Measurements from ENCODE around the gene OCA2. TPM values are rescaled to one million over a fixed set of nuclear protein-coding genes. Genes with fewer than 3 reads are reported as not detected.
A peak's percentile ranks its signal among the peaks of the same experiment; 100 is the strongest.
"Not testable (repeated sequence)": the region's sequence is repeated elsewhere in the genome, so short reads cannot be mapped to it uniquely, and the experiment has no call there.

Gene OCA2
- not detected for polyA plus RNA-seq

- H3K36me3 Mint-ChIP-seq = no peaks in the 10 kb centered on the region
- peak within 1 kb of the TSS; percentile 0 to 81 (median 32) for H3K27ac Mint-ChIP-seq
- H3K4me1 Mint-ChIP-seq = peaks cover 10 to 31% (median 30%) of the 10 kb centered on the region in 3 donors
- H3K4me3 Mint-ChIP-seq = peak within 1 kb of the TSS; percentile 5 to 85 (median 62)
- peaks cover 59% of the 10 kb centered on the region for H3K27me3 Mint-ChIP-seq
- H3K9me3 Mint-ChIP-seq = peaks cover 0 to 5% (median 0%) of the 10 kb centered on the region in 3 donors
Observed at GRCh38 chr15:28098766-28099554, at the start of gene OCA2. OCA2 (minus strand) TSS chr15:28099315; CDS start chr15:28081874, 17,441 bp downstream.

DNA sequence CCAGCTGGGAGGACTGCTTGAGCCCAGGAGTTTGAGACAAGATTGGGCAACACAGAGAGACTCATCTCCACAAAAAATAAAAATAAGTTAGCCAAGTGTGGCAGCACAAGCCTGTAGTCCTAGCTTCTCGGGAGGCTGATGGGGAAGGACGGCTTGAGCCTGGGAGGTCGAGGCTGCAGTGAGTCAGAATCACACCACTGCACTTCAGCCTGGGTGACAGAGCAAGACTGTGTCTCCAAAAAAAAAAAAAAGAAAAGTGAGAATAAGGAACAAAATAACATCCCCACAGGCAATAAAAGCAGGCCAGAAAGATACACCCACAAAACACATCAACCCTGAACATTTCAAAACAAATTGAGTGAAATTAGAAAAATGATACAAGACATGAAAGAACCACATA is 48.7 kb upstream of the OCA2 start:
- H3K27me3 Mint-ChIP-seq = no peaks in the 10 kb centered on the region
- peak overlapping the region in 1 of 3 donors; percentile 3 for H3K27ac Mint-ChIP-seq
- H3K36me3 Mint-ChIP-seq = peaks cover 19% of the 10 kb centered on the region
- no peak overlapping the region for H3K4me3 Mint-ChIP-seq
- no peaks in the 10 kb centered on the region for H3K4me1 Mint-ChIP-seq
- H3K9me3 Mint-ChIP-seq = peaks cover 11 to 18% (median 12%) of the 10 kb centered on the region in 3 donors

DNA sequence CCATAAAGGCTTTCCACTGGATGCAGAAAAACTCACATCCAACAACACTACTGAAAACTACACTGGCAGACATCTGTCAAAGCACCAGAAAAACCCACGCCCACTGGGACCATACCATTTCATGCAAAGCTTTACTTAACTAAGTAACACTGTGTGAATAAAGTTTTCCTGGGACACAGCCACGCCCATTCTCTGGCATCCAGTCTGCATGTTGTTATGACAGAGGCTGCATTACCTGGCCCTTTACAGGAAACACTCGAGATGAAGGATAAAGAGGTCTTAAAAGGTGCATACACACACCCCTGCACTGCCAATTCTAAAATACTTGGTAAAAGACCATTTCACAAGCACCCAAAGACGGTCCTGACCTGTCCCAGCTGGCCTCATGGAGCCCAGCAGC is 46.3 kb upstream of the OCA2 start:
- not testable (repeated sequence) for H3K27me3 Mint-ChIP-seq, H3K27ac Mint-ChIP-seq, H3K4me3 Mint-ChIP-seq, H3K4me1 Mint-ChIP-seq
- Mint-ChIP-seq H3K9me3 (peaks cover 8 to 15% (median 9%) of the 10 kb centered on the region in 3 donors), H3K36me3 (peaks cover 19% of the 10 kb centered on the region)

DNA sequence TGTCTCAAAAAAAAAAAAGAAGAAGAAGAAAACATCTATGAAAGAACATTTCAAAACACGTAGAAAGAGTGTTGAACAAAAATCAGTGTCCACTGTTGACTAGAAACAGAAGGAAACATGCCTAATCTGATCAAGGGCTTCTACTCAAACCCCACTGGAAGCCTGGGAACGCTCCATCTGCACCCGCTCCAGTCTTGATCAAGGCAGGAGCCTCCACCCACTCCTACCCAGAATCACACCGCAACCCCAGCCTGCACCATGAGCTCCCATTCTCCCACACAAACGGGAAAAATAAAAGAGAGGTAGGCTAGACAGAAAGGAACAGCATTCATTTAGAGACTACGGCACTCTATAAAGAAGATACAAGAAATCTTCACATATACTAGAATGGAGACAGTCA is 40.9 kb upstream of the OCA2 start:
- H3K4me3 Mint-ChIP-seq = no peak overlapping the region
- no peaks in the 10 kb centered on the region for H3K27me3 Mint-ChIP-seq
- H3K27ac Mint-ChIP-seq = no peak overlapping the region
- H3K36me3 Mint-ChIP-seq = peaks cover 19% of the 10 kb centered on the region
- H3K9me3 Mint-ChIP-seq = no peaks in the 10 kb centered on the region
- H3K4me1 Mint-ChIP-seq = peaks cover 7 to 24% (median 12%) of the 10 kb centered on the region in 3 donors

GRCh38 chr15:28137408-28138039 is 38.4 kb upstream of the OCA2 start:
- Mint-ChIP-seq H3K27ac (peak overlapping the region in 2 of 3 donors; percentile 59 to 65), H3K36me3 (peaks cover 17% of the 10 kb centered on the region), H3K4me1 (peaks cover 7 to 29% (median 12%) of the 10 kb centered on the region in 3 donors)
- not testable (repeated sequence) for H3K9me3 Mint-ChIP-seq, H3K4me3 Mint-ChIP-seq, H3K27me3 Mint-ChIP-seq

DNA sequence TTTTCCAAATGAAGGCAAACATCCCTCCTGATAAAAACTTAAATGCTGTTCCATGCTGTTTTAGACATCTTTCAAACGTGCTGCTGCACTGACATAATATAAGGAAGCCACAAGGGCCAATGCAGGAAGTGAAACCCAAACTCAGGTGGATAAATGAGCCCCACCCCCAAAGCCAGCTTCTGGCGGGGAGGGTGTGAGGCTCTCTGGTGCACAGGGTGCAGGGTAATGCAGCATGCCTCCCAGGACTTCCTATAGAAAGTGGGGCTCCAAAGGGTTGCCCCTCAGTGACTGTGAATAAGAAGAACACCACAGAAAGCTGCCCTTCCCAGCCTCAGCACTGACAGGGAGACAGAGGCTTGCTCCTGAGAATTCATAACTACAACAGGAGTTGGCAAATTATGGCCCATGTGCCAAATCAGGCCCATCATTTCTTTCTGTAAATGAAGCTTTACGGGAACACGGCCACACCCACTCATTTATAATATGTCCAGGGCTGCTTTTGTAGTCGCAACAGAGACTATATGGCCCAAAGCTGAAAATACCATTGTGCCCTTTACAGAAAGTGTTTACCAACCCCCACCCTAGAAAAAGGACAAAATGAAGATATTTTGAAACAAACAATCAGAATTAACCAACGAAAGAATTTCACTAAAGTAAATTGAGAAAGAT is 37.3 kb upstream of the OCA2 start:
- Mint-ChIP-seq H3K36me3 (peaks cover 15% of the 10 kb centered on the region), H3K4me1 (peaks cover 7 to 29% (median 12%) of the 10 kb centered on the region in 3 donors), H3K27ac (peak overlapping the region in 1 of 3 donors; percentile 86), H3K4me3 (peak overlapping the region in 1 of 4 donors; percentile 41)
- not testable (repeated sequence) for H3K27me3 Mint-ChIP-seq, H3K9me3 Mint-ChIP-seq

DNA sequence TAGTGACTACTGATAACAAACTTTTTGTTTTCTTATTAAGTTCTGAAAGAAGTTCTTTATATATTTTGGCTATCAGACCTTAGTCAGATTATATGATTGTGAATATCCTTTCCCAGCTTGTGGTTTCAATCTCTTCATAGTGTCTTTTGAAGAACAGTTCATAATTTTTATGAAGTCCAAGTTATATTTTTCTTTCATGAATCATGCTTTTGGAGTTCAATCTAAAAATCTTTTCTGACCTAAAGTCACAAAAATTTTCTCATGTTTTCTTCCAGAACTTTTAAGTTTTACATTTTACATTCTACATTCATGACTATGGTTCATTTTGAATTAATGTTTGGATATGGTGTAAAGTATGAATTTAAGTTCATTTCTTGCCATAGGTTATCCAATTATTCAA is 34.2 kb upstream of the OCA2 start:
- no peaks in the 10 kb centered on the region for H3K27me3 Mint-ChIP-seq
- no peaks in the 10 kb centered on the region for H3K9me3 Mint-ChIP-seq
- peaks cover 9% of the 10 kb centered on the region for H3K36me3 Mint-ChIP-seq
- H3K4me3 Mint-ChIP-seq = no peak overlapping the region
- H3K27ac Mint-ChIP-seq = no peak overlapping the region
- H3K4me1 Mint-ChIP-seq = peaks cover 7 to 32% (median 12%) of the 10 kb centered on the region in 3 donors

DNA sequence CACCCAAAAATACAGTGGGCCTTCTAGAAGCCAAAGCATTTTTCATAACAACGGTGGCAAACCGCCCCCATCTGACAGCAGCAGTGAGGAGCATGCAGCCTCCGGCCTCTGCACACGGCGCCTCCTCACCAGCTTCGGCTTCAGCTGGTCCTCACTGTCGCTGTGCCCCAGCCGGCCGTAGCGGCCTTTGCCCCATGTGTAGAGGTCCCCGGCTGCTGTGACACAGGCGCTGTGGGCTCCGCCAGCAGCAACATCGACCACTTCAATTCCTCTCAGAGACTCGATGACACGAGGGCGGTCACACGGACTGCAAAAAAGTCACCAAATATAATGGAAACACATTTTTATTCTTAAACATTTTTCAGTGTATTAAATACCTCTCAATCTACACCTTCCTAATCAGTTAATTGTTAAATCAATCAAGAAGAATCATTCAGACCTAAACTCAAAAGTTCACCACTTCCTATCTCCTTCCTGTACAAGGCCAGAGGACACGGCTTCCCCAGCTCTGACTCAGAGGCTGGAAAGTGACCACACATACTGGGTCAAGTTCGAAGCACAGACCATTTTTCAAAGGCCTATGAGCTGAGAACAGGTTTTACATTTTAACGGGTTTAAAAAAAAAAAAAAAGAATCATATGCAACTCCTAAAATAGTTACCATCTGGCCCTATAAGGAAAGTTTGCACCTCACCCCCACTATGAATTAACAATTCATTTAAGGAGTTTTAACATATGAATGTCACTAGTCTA is 33.6 kb upstream of the OCA2 start:
- H3K27ac Mint-ChIP-seq = peak overlapping the region in 1 of 3 donors; percentile 35

GRCh38 chr15:28131946-28132345 is 32.8 kb upstream of the OCA2 start:
- Mint-ChIP-seq H3K4me3 (no peak overlapping the region), H3K9me3 (no peaks in the 10 kb centered on the region), H3K27ac (no peak overlapping the region), H3K27me3 (no peaks in the 10 kb centered on the region), H3K4me1 (peaks cover 11 to 34% (median 15%) of the 10 kb centered on the region in 3 donors), H3K36me3 (peaks cover 3% of the 10 kb centered on the region)

More for the DNA sequence above, 33.6 kb upstream of the OCA2 start:
- peaks cover 11 to 35% (median 16%) of the 10 kb centered on the region in 3 donors for H3K4me1 Mint-ChIP-seq
- H3K27me3 Mint-ChIP-seq = no peaks in the 10 kb centered on the region
- no peaks in the 10 kb centered on the region for H3K9me3 Mint-ChIP-seq
- H3K4me3 Mint-ChIP-seq = no peak overlapping the region
- peaks cover 5% of the 10 kb centered on the region for H3K36me3 Mint-ChIP-seq

DNA sequence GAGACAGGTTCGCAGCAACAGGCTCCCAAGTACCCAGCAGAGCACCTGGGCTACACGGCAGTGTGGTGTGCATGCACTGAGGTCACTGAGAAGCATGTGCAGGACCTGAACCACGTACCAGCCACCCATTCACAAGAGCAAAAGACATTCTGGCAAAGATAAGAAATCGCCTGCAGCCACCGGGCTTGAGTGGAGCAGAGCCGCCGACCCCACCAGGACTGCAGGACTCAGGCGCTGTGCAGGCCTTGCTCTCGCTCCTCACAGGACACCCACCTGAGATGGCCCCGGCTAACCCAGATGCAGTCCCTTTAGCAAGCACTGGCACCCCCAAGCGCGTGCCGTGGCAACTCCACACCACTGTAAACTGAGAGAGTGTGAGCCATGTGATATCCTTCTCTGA is 32.3 kb upstream of the OCA2 start:
- Mint-ChIP-seq H3K36me3 (peaks cover 3% of the 10 kb centered on the region), H3K4me3 (no peak overlapping the region), H3K4me1 (peaks cover 9 to 29% (median 10%) of the 10 kb centered on the region in 3 donors), H3K27ac (no peak overlapping the region), H3K27me3 (no peaks in the 10 kb centered on the region), H3K9me3 (no peaks in the 10 kb centered on the region)

- Mint-ChIP-seq H3K27me3 (no peaks in the 10 kb centered on the region), H3K4me1 (peaks cover 8 to 29% (median 9%) of the 10 kb centered on the region in 3 donors), H3K4me3 (no peak overlapping the region), H3K27ac (no peak overlapping the region), H3K36me3 (peaks cover 3% of the 10 kb centered on the region), H3K9me3 (no peaks in the 10 kb centered on the region)
Observed at GRCh38 chr15:28130651-28131050, 31.5 kb upstream of the OCA2 start.

- Mint-ChIP-seq H3K27me3 (no peaks in the 10 kb centered on the region), H3K4me1 (peaks cover 6 to 21% (median 9%) of the 10 kb centered on the region in 3 donors), H3K4me3 (no peak overlapping the region), H3K9me3 (no peaks in the 10 kb centered on the region), H3K36me3 (peaks cover 5% of the 10 kb centered on the region), H3K27ac (peak overlapping the region in 1 of 3 donors; percentile 16)
Observed at GRCh38 chr15:28129231-28129848, 30.2 kb upstream of the OCA2 start.

GRCh38 chr15:28128031-28128430 is 28.9 kb upstream of the OCA2 start:
- peak overlapping the region in 1 of 3 donors; percentile 84 for H3K27ac Mint-ChIP-seq
- peaks cover 9% of the 10 kb centered on the region for H3K36me3 Mint-ChIP-seq
- peaks cover 10 to 22% (median 12%) of the 10 kb centered on the region in 3 donors for H3K4me1 Mint-ChIP-seq
- no peaks in the 10 kb centered on the region for H3K9me3 Mint-ChIP-seq
- peak overlapping the region in 1 of 4 donors; percentile 12 for H3K4me3 Mint-ChIP-seq
- no peaks in the 10 kb centered on the region for H3K27me3 Mint-ChIP-seq

- Mint-ChIP-seq H3K27me3 (no peaks in the 10 kb centered on the region), H3K27ac (peak overlapping the region in 1 of 3 donors; percentile 73), H3K36me3 (peaks cover 12% of the 10 kb centered on the region), H3K9me3 (no peaks in the 10 kb centered on the region), H3K4me3 (no peak overlapping the region), H3K4me1 (peaks cover 10 to 22% (median 12%) of the 10 kb centered on the region in 3 donors)
Observed at GRCh38 chr15:28127036-28127435, 27.9 kb upstream of the OCA2 start.

All from IgD-negative memory B cell (primary cell).